ENCODE measurements around the gene PSME2. TPM values are rescaled to one million over a fixed set of nuclear protein-coding genes. Genes with fewer than 3 reads are reported as not detected.

PSME2 gene
- total and polyA plus RNA-seq, 2 experiments from 2014 or later: 54.0 to 259 TPM

DNA sequence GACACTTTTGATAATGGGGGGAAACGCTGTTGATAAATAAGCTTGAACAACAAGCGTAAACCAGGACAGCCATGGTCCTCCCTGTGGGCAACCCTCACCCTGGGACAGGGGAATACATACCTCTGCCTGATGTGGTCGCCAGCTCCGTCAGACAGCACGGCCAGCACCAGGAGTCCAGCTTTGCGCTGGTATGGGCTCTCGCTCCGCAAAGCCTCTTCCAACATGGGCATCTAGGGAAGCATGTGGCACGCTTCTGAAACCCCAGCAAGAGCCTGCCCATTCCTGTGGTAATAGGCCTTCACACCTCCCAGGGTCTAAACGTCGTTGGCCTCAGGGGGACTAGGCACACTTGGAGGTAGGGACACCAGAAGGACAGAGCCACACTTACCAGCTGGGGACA lies 39.3 kb upstream of the PSME2 start (continued):
- TF ChIP-seq, protein P1, sequence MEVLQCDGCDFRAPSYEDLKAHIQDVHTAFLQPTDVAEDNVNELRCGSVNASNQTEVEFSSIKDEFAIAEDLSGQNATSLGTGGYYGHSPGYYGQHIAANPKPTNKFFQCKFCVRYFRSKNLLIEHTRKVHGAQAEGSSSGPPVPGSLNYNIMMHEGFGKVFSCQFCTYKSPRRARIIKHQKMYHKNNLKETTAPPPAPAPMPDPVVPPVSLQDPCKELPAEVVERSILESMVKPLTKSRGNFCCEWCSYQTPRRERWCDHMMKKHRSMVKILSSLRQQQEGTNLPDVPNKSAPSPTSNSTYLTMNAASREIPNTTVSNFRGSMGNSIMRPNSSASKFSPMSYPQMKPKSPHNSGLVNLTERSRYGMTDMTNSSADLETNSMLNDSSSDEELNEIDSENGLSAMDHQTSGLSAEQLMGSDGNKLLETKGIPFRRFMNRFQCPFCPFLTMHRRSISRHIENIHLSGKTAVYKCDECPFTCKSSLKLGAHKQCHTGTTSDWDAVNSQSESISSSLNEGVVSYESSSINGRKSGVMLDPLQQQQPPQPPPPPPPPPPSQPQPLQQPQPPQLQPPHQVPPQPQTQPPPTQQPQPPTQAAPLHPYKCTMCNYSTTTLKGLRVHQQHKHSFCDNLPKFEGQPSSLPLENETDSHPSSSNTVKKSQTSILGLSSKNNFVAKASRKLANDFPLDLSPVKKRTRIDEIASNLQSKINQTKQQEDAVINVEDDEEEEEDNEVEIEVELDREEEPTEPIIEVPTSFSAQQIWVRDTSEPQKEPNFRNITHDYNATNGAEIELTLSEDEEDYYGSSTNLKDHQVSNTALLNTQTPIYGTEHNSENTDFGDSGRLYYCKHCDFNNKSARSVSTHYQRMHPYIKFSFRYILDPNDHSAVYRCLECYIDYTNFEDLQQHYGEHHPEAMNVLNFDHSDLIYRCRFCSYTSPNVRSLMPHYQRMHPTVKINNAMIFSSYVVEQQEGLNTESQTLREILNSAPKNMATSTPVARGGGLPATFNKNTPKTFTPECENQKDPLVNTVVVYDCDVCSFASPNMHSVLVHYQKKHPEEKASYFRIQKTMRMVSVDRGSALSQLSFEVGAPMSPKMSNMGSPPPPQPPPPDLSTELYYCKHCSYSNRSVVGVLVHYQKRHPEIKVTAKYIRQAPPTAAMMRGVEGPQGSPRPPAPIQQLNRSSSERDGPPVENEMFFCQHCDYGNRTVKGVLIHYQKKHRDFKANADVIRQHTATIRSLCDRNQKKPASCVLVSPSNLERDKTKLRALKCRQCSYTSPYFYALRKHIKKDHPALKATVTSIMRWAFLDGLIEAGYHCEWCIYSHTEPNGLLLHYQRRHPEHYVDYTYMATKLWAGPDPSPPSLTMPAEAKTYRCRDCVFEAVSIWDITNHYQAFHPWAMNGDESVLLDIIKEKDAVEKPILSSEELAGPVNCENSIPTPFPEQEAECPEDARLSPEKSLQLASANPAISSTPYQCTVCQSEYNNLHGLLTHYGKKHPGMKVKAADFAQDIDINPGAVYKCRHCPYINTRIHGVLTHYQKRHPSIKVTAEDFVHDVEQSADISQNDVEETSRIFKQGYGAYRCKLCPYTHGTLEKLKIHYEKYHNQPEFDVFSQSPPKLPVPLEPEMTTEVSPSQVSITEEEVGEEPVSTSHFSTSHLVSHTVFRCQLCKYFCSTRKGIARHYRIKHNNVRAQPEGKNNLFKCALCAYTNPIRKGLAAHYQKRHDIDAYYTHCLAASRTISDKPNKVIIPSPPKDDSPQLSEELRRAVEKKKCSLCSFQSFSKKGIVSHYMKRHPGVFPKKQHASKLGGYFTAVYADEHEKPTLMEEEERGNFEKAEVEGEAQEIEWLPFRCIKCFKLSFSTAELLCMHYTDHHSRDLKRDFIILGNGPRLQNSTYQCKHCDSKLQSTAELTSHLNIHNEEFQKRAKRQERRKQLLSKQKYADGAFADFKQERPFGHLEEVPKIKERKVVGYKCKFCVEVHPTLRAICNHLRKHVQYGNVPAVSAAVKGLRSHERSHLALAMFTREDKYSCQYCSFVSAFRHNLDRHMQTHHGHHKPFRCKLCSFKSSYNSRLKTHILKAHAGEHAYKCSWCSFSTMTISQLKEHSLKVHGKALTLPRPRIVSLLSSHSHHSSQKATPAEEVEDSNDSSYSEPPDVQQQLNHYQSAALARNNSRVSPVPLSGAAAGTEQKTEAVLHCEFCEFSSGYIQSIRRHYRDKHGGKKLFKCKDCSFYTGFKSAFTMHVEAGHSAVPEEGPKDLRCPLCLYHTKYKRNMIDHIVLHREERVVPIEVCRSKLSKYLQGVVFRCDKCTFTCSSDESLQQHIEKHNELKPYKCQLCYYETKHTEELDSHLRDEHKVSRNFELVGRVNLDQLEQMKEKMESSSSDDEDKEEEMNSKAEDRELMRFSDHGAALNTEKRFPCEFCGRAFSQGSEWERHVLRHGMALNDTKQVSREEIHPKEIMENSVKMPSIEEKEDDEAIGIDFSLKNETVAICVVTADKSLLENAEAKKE (CRISPR knock-in tag; IDR thresholded peaks at IDR 0.05): no peak
- TF ChIP-seq POLR2AphosphoS5 (IDR thresholded peaks at IDR 0.05; ENCODE audit: low read depth) (no peak), STAT1 (IDR thresholded peaks at IDR 0.05; ENCODE audit: unreplicated experiment) (no peak), EZH2phosphoT487 (IDR thresholded peaks at IDR 0.05; ENCODE audit: unreplicated experiment) (no peak), CREB1 (CRISPR knock-in tag; IDR thresholded peaks at IDR 0.05; ENCODE audit: low read depth) (no peak), ZNF114 (CRISPR knock-in tag; IDR thresholded peaks at IDR 0.05) (no peak)
- TF ChIP-seq, protein P2, sequence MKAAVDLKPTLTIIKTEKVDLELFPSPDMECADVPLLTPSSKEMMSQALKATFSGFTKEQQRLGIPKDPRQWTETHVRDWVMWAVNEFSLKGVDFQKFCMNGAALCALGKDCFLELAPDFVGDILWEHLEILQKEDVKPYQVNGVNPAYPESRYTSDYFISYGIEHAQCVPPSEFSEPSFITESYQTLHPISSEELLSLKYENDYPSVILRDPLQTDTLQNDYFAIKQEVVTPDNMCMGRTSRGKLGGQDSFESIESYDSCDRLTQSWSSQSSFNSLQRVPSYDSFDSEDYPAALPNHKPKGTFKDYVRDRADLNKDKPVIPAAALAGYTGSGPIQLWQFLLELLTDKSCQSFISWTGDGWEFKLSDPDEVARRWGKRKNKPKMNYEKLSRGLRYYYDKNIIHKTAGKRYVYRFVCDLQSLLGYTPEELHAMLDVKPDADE (IDR thresholded peaks at IDR 0.05): no peak

DNA sequence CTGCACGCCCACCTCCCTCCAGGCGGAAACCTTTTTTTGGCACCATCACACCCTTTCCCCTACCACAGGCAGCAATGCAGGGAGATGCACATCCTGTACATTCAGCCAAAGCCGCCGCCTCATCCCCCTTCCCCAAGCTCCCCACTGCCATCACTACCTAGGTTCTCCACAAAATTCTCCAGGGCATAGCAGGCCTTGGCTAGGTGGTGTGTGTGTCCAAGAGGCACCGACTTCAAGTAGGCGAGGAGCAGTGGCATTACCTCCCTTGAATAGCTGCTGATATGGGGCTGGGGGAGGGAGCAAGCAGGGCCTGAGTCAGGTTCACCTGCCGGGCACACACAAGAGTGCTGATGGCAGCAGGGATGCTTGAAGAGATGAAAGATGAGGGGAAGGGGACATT lies 38.6 kb upstream of the PSME2 start:
- Histone ChIP-seq H3K4me3 (no peak overlapping the region), H3K27ac (ENCODE audit: low read depth) (no peak overlapping the region), H3K79me2 (replicated peaks; ENCODE audit: insufficient read depth) (peaks cover 13% of the 10 kb centered on the region; the same call in 1 of the 2 replicates), H4K20me1 (replicated peaks; ENCODE audit: insufficient read depth) (peaks cover 6% of the 10 kb centered on the region), H3K36me3 (ENCODE audit: insufficient read depth) (no peaks in the 10 kb centered on the region; the same call in 1 of the 2 replicates), H2AFZ (no peak overlapping the region), H3F3A (replicated peaks; ENCODE audit: low read depth) (no peaks in the 10 kb centered on the region; the same call in 1 of the 2 replicates), H3K27me3 (ENCODE audit: insufficient read depth) (no peaks in the 10 kb centered on the region), H3K4me1 (ENCODE audit: insufficient read depth) (peaks cover 10% of the 10 kb centered on the region), H3K9me2 (ENCODE audit: insufficient read depth) (no peaks in the 10 kb centered on the region), H3K4me2 (no peak overlapping the region)
- Mint-ChIP-seq H3K27me3 (ENCODE audit: insufficient read depth, low read depth, poor library complexity) (peaks cover 28% of the 10 kb centered on the region), H3K9me3 (peaks cover 3% of the 10 kb centered on the region; the same call in 2 of the 3 replicates), H3K4me1 (peaks cover 17% of the 10 kb centered on the region), H3K4me3 (no peak overlapping the region), H3K36me3 (ENCODE audit: low read depth) (peaks cover 76% of the 10 kb centered on the region), H3K27ac (no peak overlapping the region)
- no peak for ATAC-seq
- no peak for DNase-seq (ENCODE audit: low spot score)
- TF ChIP-seq, protein P3, sequence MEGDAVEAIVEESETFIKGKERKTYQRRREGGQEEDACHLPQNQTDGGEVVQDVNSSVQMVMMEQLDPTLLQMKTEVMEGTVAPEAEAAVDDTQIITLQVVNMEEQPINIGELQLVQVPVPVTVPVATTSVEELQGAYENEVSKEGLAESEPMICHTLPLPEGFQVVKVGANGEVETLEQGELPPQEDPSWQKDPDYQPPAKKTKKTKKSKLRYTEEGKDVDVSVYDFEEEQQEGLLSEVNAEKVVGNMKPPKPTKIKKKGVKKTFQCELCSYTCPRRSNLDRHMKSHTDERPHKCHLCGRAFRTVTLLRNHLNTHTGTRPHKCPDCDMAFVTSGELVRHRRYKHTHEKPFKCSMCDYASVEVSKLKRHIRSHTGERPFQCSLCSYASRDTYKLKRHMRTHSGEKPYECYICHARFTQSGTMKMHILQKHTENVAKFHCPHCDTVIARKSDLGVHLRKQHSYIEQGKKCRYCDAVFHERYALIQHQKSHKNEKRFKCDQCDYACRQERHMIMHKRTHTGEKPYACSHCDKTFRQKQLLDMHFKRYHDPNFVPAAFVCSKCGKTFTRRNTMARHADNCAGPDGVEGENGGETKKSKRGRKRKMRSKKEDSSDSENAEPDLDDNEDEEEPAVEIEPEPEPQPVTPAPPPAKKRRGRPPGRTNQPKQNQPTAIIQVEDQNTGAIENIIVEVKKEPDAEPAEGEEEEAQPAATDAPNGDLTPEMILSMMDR (conservative IDR thresholded peaks at IDR 0.05; ENCODE audit: low read depth in 2 of 2): no peak
- TF ChIP-seq EZH2 (IDR thresholded peaks at IDR 0.05; ENCODE audit: low read depth, unreplicated experiment) (no peak), STAT1 (IDR thresholded peaks at IDR 0.05; ENCODE audit: unreplicated experiment) (no peak)
